Keratinocyte (primary cell): ENCODE results near the gene IL3. TPM values are rescaled to one million over a fixed set of nuclear protein-coding genes. Genes with fewer than 3 reads are reported as not detected.

ENCODE experiments used
- DNase-seq: peaks from one replicate; pipeline ENCODE4 v3.0.0-alpha.2; 2011; ENCODE audit warnings: low read depth, missing footprints, low spot score
- FAIRE-seq: peaks from 2 replicates; lab custom pipeline; 2011; peaks lifted over from hg19 to GRCh38; lab: Jason Lieb, UNC
- H2AFZ ChIP-seq: 2 replicates; pipeline ENCODE4 v1.6.0; 2012; ENCODE audit warnings: low read length, control low read depth, inconsistent platforms; ENCODE audit not compliant: control insufficient read depth
- H3K27ac ChIP-seq: 2 replicates; pipeline ENCODE4 v1.5.1; 2011; ENCODE audit warnings: low read length; ENCODE audit not compliant: control insufficient read depth, insufficient read depth
- H3K27me3 ChIP-seq: 3 replicates; pipeline ENCODE4 v1.6.0; 2011; ENCODE audit warnings: low read length; ENCODE audit not compliant: control insufficient read depth, insufficient read depth; ENCODE audit errors: extremely low read depth
- H3K36me3 ChIP-seq, 2 experiments: 2 replicates in 1 of 2; 3 replicates in 1 of 2; pipeline ENCODE4 v1.5.1; 2011; ENCODE audit warnings: low read length in 2 of 2, mild to moderate bottlenecking in 1 of 2; ENCODE audit not compliant: control insufficient read depth in 2 of 2, insufficient read depth in 2 of 2; ENCODE audit errors: extremely low read depth in 1 of 2
- H3K4me1 ChIP-seq: 3 replicates; pipeline ENCODE4 v1.5.1; 2011; ENCODE audit warnings: low read length; ENCODE audit not compliant: control insufficient read depth, insufficient read depth; ENCODE audit errors: extremely low read depth
- H3K4me2 ChIP-seq: 3 replicates; pipeline ENCODE4 v1.6.0; 2011; ENCODE audit warnings: low read depth, low read length; ENCODE audit not compliant: control insufficient read depth, insufficient read depth; ENCODE audit errors: extremely low read depth
- H3K4me3 ChIP-seq, 3 experiments: fragments of 200-600 bp in 1 of 3; sonication (generic) in 1 of 3; 2 replicates in 2 of 3; 3 replicates in 1 of 3; pipeline ENCODE4 v1.5.1; 2011 to 2016; ENCODE audit warnings: low read length in 3 of 3, mild to moderate bottlenecking in 3 of 3, control low read depth in 2 of 3, inconsistent platforms in 1 of 3, low read depth in 1 of 3, mixed read lengths in 1 of 3, mixed run types in 1 of 3, moderate library complexity in 1 of 3; ENCODE audit not compliant: control insufficient read depth in 2 of 3, insufficient read depth in 2 of 3; ENCODE audit errors: extremely low read depth in 1 of 3
- H3K79me2 ChIP-seq: 2 replicates; pipeline ENCODE4 v1.6.0; 2012; ENCODE audit warnings: low read length; ENCODE audit not compliant: control insufficient read depth, insufficient read depth
- H3K9ac ChIP-seq: 3 replicates; pipeline ENCODE4 v1.6.0; 2011; ENCODE audit warnings: low read length; ENCODE audit not compliant: control insufficient read depth, insufficient read depth; ENCODE audit errors: extremely low read depth
- H3K9me1 ChIP-seq: 3 replicates; pipeline ENCODE4 v1.6.0; 2011; ENCODE audit warnings: low read length; ENCODE audit not compliant: control insufficient read depth, insufficient read depth; ENCODE audit errors: extremely low read depth
- H3K9me3 ChIP-seq: 2 replicates; pipeline ENCODE4 v1.5.1; 2012; ENCODE audit warnings: low read depth, low read length; ENCODE audit not compliant: control insufficient read depth
- H4K20me1 ChIP-seq: 3 replicates; pipeline ENCODE4 v1.6.0; 2011; ENCODE audit warnings: low read length; ENCODE audit not compliant: control insufficient read depth, insufficient read depth; ENCODE audit errors: extremely low read depth
- EZH2 ChIP-seq: IDR thresholded peaks from one replicate; pipeline ENCODE4 v1.6.1; 2012; ENCODE audit warnings: inconsistent platforms, mild to moderate bottlenecking, low read length, moderate library complexity
- dilution Hi-C: fragments of 300-500 bp; cut with MboI; formaldehyde crosslinking; loops from one replicate; pipeline ENCODE4 v1.7.0; 2020; ENCODE audit warnings: low sequenced_read_pairs; ENCODE audit not compliant: extremely low pct_ligation_motif_present
- polyA plus RNA-seq, 5 experiments: library from polyadenylated mRNA; depleted of rRNA in 3 of 5; stranded (reverse) in 3 of 5; stranded (forward) in 1 of 5; unstranded in 1 of 5; fragments of >200 nt; gene quantifications; 1 replicate in 1 of 5; 2 replicates in 3 of 5; 3 replicates in 1 of 5; pipeline versions ENCODE4 v1.2.1 to v1.2.3, GENCODE V29; 2011 to 2012; ENCODE audit warnings: missing spikeins in 2 of 5, low read depth in 1 of 5, low replicate concordance in 1 of 5
- TF ChIP-seq, protein P1 (sequence below), 3 experiments: IDR thresholded peaks in 1 of 3; conservative IDR thresholded peaks in 1 of 3; optimal IDR thresholded peaks in 1 of 3; 2 replicates in 2 of 3; 3 replicates in 1 of 3; pipeline versions ENCODE3 to v1.5.1; 2011; ENCODE audit warnings: low read length in 3 of 3, mild to moderate bottlenecking in 3 of 3, moderate library complexity in 2 of 3, control low read depth in 1 of 3, inconsistent platforms in 1 of 3; ENCODE audit not compliant: insufficient read depth in 2 of 3; ENCODE audit errors: extremely low read depth in 1 of 3

Gene IL3
- polyA plus RNA-seq, 1 donor (not counting 4 experiments of a cell fraction or from before 2014, with no cell fraction given): not detected

DNA sequence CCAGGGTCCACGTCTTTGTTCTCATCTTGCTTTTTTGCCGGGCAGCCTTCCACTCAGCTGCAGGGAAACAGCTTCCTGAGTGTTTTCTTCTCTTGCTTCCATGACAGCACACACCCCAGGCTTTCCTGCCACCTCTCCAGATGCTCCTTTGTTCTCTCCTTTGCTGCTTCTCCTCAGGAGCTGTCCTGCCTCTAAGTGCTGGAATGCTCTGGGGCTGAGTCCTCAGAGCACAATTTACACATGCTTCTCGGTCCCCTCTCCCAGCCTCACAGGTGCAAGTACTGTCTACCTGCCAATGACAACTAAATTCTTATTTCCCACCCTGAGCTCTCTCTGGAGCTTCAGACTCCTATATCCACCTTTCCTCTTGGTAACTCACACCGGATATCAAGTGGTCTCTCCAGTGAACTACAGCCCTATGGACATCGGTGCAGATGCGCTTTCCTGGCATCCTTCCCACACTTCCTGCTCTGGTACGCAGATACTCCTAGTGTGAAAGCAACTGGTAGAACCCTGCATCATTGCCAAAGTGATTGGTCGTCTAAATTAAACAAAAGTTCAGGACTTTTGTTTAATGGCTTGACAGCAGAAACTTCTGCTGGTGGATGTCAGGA lies 35.6 kb upstream of the IL3 start:
- no peak overlapping the region for H3K9ac ChIP-seq
- dilution Hi-C loops: no loop called here

DNA sequence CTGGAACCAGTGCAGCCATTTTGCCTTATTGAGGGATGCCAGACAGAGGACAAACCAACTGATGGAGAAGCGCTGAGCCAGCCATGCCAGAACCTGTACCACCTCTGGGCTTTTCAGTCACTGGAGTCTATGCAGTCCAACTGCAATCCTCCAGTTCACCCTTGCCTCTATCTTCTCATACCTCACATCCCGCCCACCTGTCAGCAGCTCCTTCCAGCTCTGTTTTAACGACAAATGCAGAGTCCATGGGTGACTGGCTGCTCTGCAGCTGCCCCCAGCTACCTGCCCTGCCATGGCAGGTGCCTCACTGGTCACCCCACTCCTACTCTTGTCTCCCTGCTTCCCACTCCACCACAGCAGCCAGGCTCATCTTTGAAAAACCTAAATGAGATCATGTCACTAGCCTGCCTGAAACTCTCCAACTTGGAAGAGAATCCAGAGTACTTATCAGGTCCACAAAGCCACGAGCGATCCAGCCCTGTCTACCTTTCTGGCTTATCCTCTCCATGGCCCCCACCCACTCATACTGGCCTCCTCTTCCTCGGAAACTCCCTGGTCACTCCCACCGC lies 35.0 kb upstream of the IL3 start:
- no peak overlapping the region for H3K27ac ChIP-seq
- peaks cover under 1% of the 10 kb centered on the region for H4K20me1 ChIP-seq
- no peaks in the 10 kb centered on the region for H3K9me1 ChIP-seq
- no peaks in the 10 kb centered on the region for H3K9me3 ChIP-seq
- H2AFZ ChIP-seq: no peak overlapping the region
- no peaks in the 10 kb centered on the region for H3K4me1 ChIP-seq
- DNase-seq (no peak), FAIRE-seq (no peak)
- peaks cover 6% of the 10 kb centered on the region for H3K27me3 ChIP-seq
- TF ChIP-seq EZH2: no peak
- TF ChIP-seq, protein P1, sequence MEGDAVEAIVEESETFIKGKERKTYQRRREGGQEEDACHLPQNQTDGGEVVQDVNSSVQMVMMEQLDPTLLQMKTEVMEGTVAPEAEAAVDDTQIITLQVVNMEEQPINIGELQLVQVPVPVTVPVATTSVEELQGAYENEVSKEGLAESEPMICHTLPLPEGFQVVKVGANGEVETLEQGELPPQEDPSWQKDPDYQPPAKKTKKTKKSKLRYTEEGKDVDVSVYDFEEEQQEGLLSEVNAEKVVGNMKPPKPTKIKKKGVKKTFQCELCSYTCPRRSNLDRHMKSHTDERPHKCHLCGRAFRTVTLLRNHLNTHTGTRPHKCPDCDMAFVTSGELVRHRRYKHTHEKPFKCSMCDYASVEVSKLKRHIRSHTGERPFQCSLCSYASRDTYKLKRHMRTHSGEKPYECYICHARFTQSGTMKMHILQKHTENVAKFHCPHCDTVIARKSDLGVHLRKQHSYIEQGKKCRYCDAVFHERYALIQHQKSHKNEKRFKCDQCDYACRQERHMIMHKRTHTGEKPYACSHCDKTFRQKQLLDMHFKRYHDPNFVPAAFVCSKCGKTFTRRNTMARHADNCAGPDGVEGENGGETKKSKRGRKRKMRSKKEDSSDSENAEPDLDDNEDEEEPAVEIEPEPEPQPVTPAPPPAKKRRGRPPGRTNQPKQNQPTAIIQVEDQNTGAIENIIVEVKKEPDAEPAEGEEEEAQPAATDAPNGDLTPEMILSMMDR (optimal IDR thresholded peaks at IDR 0.05 in 1 of 3, IDR thresholded peaks at IDR 0.05 in 1 of 3, conservative IDR thresholded peaks at IDR 0.05 in 1 of 3; ENCODE audit: extremely low read depth in 1 of 3, insufficient read depth in 2 of 3, low read length in 3 of 3): no peak
- H3K4me2 ChIP-seq: no peak overlapping the region
- H3K36me3 ChIP-seq: no peaks in the 10 kb centered on the region
- H3K4me3 ChIP-seq: no peak overlapping the region
- H3K9ac ChIP-seq: no peak overlapping the region
- dilution Hi-C loops: no loop called here
- H3K79me2 ChIP-seq: no peaks in the 10 kb centered on the region

More for the DNA sequence above, 35.6 kb upstream of the IL3 start:
- FAIRE-seq: no peak
- H3K27ac ChIP-seq: no peak overlapping the region
- no peak overlapping the region for H2AFZ ChIP-seq
- no peak overlapping the region for H3K4me3 ChIP-seq
- no peaks in the 10 kb centered on the region for H3K9me1 ChIP-seq
- no peaks in the 10 kb centered on the region for H4K20me1 ChIP-seq
- no peaks in the 10 kb centered on the region for H3K36me3 ChIP-seq
- no peaks in the 10 kb centered on the region for H3K4me1 ChIP-seq
- H3K4me2 ChIP-seq: no peak overlapping the region
- peaks cover 5% of the 10 kb centered on the region for H3K27me3 ChIP-seq
- H3K9me3 ChIP-seq: no peaks in the 10 kb centered on the region
- H3K79me2 ChIP-seq: no peaks in the 10 kb centered on the region
- TF ChIP-seq, protein P1 (optimal IDR thresholded peaks at IDR 0.05 in 1 of 3, IDR thresholded peaks at IDR 0.05 in 1 of 3, conservative IDR thresholded peaks at IDR 0.05 in 1 of 3; ENCODE audit: extremely low read depth in 1 of 3, insufficient read depth in 2 of 3, low read length in 3 of 3): no peak
- no peak for TF ChIP-seq EZH2
- no peak for DNase-seq
